ENCODE data around the gene STXBP1.

STXBP1 gene

GRCh38 chr9:127603226-127603625 is 8.9 kb upstream of the STXBP1 start:
- no peak for TF ChIP-seq CTCF (IDR thresholded peaks at IDR 0.05; ENCODE audit: low read depth, low read length)
- H3K4me3 ChIP-seq (replicated peaks in 1 of 2; ENCODE audit: low read depth in 2 of 2, low read length in 2 of 2) = no peak overlapping the region
- no peak for DNase-seq (ENCODE audit: low read depth in 2 of 2)

DNA sequence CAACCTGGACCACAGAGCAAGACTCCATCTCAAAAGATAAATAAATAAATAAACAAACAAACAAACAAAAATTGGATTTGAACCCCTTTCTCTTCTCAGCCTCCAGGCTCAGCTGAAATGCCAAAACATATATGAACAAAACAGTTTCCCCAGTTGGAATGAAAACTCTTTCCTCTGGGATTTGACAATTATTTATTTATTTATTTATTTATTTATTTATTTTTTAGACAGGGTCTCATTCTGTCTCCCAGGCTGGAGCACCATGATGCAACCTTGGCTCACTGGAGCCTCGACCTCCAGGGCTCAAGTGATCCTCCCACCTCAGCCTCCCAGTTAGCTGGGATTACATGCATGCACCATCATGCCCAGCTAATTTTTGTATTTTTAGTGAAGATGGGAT is 6.0 kb upstream of the STXBP1 start:
- DNase-seq (ENCODE audit: low read depth in 2 of 2) = no peak
- H3K4me3 ChIP-seq (replicated peaks in 1 of 2; ENCODE audit: low read depth in 2 of 2, low read length in 2 of 2) = no peak overlapping the region
- TF ChIP-seq CTCF (IDR thresholded peaks at IDR 0.05; ENCODE audit: low read depth, low read length) = no peak

- TF ChIP-seq CTCF (IDR thresholded peaks at IDR 0.05; ENCODE audit: low read depth, low read length) = no peak
- peak; percentile 40 to 47 for DNase-seq (ENCODE audit: low read depth in 2 of 2)
- peak overlapping the region; percentile 6 to 24 for H3K4me3 ChIP-seq (replicated peaks in 1 of 2; ENCODE audit: low read depth in 2 of 2, low read length in 2 of 2)
Observed at GRCh38 chr9:127608104-127608966, 3.7 kb upstream of the STXBP1 start.

DNA sequence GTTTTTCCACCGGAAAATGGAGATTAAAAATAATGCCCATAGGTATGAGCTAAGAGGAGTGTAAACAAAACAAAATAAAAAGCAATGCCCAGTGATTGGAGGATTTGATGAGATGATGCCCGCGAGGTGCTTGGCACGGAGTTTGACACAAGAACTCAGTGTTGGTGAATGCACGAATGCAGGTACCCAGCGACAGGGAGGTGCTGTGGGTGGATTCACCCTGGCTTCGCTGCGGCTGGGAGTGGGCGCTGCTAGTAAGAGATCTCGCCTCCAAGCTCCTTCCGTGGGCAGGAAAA is 526 bp upstream of the STXBP1 start:
- no peak for TF ChIP-seq CTCF (IDR thresholded peaks at IDR 0.05; ENCODE audit: low read depth, low read length)
- H3K4me3 ChIP-seq (replicated peaks in 1 of 2; ENCODE audit: low read depth in 2 of 2, low read length in 2 of 2) = peak overlapping the region; percentile 50 to 59
- DNase-seq (ENCODE audit: low read depth in 2 of 2) = no peak

- DNase-seq (ENCODE audit: low read depth in 2 of 2) = peak; percentile 62 to 64
- no peak for TF ChIP-seq CTCF (IDR thresholded peaks at IDR 0.05; ENCODE audit: low read depth, low read length)
- peak overlapping the region; percentile 77 to 78 for H3K4me3 ChIP-seq (replicated peaks in 1 of 2; ENCODE audit: low read depth in 2 of 2, low read length in 2 of 2)
Observed at GRCh38 chr9:127612939-127613582, 984 bp downstream of the STXBP1 start.

DNA sequence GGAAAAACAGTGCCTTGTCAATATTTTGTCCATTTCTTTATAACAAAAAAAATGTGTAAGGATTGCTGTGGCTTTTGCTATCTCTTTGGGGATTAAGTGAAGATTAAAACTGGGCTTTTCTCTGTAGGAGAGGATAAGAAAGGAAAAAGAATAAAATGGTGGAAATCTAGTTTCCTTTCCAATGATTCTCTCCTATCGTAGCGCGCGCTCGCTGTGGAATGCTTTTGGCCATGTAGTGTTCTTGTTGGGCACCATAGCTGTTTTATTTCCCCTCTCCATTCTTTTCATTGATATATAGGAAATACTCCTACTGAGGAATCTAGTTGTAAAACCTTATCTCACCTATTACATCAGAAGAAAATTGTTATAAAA is 1.5 kb downstream of the STXBP1 start:
- DNase-seq (ENCODE audit: low read depth in 2 of 2) = no peak
- peak overlapping the region; percentile 77 to 78 for H3K4me3 ChIP-seq (replicated peaks in 1 of 2; ENCODE audit: low read depth in 2 of 2, low read length in 2 of 2)

More for the DNA sequence above, 1.5 kb downstream of the STXBP1 start:
- no peak for TF ChIP-seq CTCF (IDR thresholded peaks at IDR 0.05; ENCODE audit: low read depth, low read length)

Data from cardiac fibroblast (primary cell).